ENCODE results near the gene PKM.
A peak's percentile ranks its signal among the peaks of the same experiment; 100 is the strongest.

The PKM gene

GRCh38 chr15:72223278-72223677 lies 7.7 kb downstream of the PKM start:
- H3K9me3 Mint-ChIP-seq (ENCODE audit: low read depth) = no peaks in the 10 kb centered on the region
- H3K4me1 Mint-ChIP-seq (ENCODE audit: low read depth) = peaks cover 74% of the 10 kb centered on the region
- H3K36me3 Mint-ChIP-seq = peaks cover 21% of the 10 kb centered on the region
- peak overlapping the region; percentile 55 for H3K4me3 Mint-ChIP-seq
- H3K27ac Mint-ChIP-seq = peak overlapping the region; percentile 76
- H3K27me3 Mint-ChIP-seq = no peaks in the 10 kb centered on the region

- Mint-ChIP-seq H3K36me3 (peaks cover 18% of the 10 kb centered on the region), H3K4me3 (peak overlapping the region; percentile 69), H3K27ac (peak overlapping the region; percentile 75), H3K27me3 (no peaks in the 10 kb centered on the region), H3K9me3 (ENCODE audit: low read depth) (no peaks in the 10 kb centered on the region), H3K4me1 (ENCODE audit: low read depth) (peaks cover 71% of the 10 kb centered on the region)
Measured at GRCh38 chr15:72222393-72222792, 8.6 kb downstream of the PKM start.

- Mint-ChIP-seq H3K27ac (peak overlapping the region; percentile 75), H3K27me3 (no peaks in the 10 kb centered on the region), H3K36me3 (peaks cover 15% of the 10 kb centered on the region), H3K4me1 (ENCODE audit: low read depth) (peaks cover 62% of the 10 kb centered on the region), H3K9me3 (ENCODE audit: low read depth) (no peaks in the 10 kb centered on the region), H3K4me3 (no peak overlapping the region)
Measured at GRCh38 chr15:72220687-72221086, 10.3 kb downstream of the PKM start.

- no peak overlapping the region for H3K4me3 Mint-ChIP-seq
- peak overlapping the region; percentile 28 for H3K27ac Mint-ChIP-seq
- H3K9me3 Mint-ChIP-seq (ENCODE audit: low read depth) = no peaks in the 10 kb centered on the region
- peaks cover 37% of the 10 kb centered on the region for H3K4me1 Mint-ChIP-seq (ENCODE audit: low read depth)
- peaks cover 6% of the 10 kb centered on the region for H3K36me3 Mint-ChIP-seq
- H3K27me3 Mint-ChIP-seq = no peaks in the 10 kb centered on the region
Measured at GRCh38 chr15:72217216-72217615, 13.8 kb downstream of the PKM start.

- no peak overlapping the region for H3K4me3 Mint-ChIP-seq
Measured at GRCh38 chr15:72216079-72216478, 14.9 kb downstream of the PKM start.

GRCh38 chr15:72207558-72208085 lies 23.4 kb downstream of the PKM start:
- H3K4me1 Mint-ChIP-seq (ENCODE audit: low read depth) = peaks cover 6% of the 10 kb centered on the region

More at GRCh38 chr15:72216079-72216478, 14.9 kb downstream of the PKM start:
- Mint-ChIP-seq H3K9me3 (ENCODE audit: low read depth) (no peaks in the 10 kb centered on the region), H3K4me1 (ENCODE audit: low read depth) (peaks cover 27% of the 10 kb centered on the region), H3K27ac (peak overlapping the region; percentile 28), H3K27me3 (no peaks in the 10 kb centered on the region), H3K36me3 (peaks cover 4% of the 10 kb centered on the region)

GRCh38 chr15:72206677-72207000 lies 24.4 kb downstream of the PKM start:
- H3K27me3 Mint-ChIP-seq = no peaks in the 10 kb centered on the region
- peaks cover 4% of the 10 kb centered on the region for H3K36me3 Mint-ChIP-seq
- H3K4me3 Mint-ChIP-seq = no peak overlapping the region
- H3K9me3 Mint-ChIP-seq (ENCODE audit: low read depth) = no peaks in the 10 kb centered on the region
- H3K27ac Mint-ChIP-seq = no peak overlapping the region
- H3K4me1 Mint-ChIP-seq (ENCODE audit: low read depth) = peaks cover 6% of the 10 kb centered on the region

More at GRCh38 chr15:72207558-72208085, 23.4 kb downstream of the PKM start:
- H3K9me3 Mint-ChIP-seq (ENCODE audit: low read depth) = no peaks in the 10 kb centered on the region
- no peak overlapping the region for H3K4me3 Mint-ChIP-seq
- peaks cover 4% of the 10 kb centered on the region for H3K36me3 Mint-ChIP-seq
- no peak overlapping the region for H3K27ac Mint-ChIP-seq
- no peaks in the 10 kb centered on the region for H3K27me3 Mint-ChIP-seq

GRCh38 chr15:72205896-72206676 lies 24.9 kb downstream of the PKM start:
- no peak overlapping the region for H3K27ac Mint-ChIP-seq
- no peaks in the 10 kb centered on the region for H3K27me3 Mint-ChIP-seq
- no peaks in the 10 kb centered on the region for H3K9me3 Mint-ChIP-seq (ENCODE audit: low read depth)
- H3K36me3 Mint-ChIP-seq = peaks cover 4% of the 10 kb centered on the region
- H3K4me3 Mint-ChIP-seq = no peak overlapping the region
- peaks cover 6% of the 10 kb centered on the region for H3K4me1 Mint-ChIP-seq (ENCODE audit: low read depth)

GRCh38 chr15:72205273-72205672 lies 25.7 kb downstream of the PKM start:
- Mint-ChIP-seq H3K9me3 (ENCODE audit: low read depth) (no peaks in the 10 kb centered on the region), H3K4me1 (ENCODE audit: low read depth) (peaks cover 6% of the 10 kb centered on the region), H3K27me3 (no peaks in the 10 kb centered on the region), H3K27ac (peak overlapping the region; percentile 70), H3K4me3 (no peak overlapping the region), H3K36me3 (peaks cover 4% of the 10 kb centered on the region)

GRCh38 chr15:72203507-72203837 lies 27.5 kb downstream of the PKM start:
- no peak overlapping the region for H3K27ac Mint-ChIP-seq
- H3K4me1 Mint-ChIP-seq (ENCODE audit: low read depth) = peaks cover 7% of the 10 kb centered on the region
- no peaks in the 10 kb centered on the region for H3K9me3 Mint-ChIP-seq (ENCODE audit: low read depth)
- H3K36me3 Mint-ChIP-seq = peaks cover 2% of the 10 kb centered on the region
- no peak overlapping the region for H3K4me3 Mint-ChIP-seq
- H3K27me3 Mint-ChIP-seq = no peaks in the 10 kb centered on the region

- H3K27me3 Mint-ChIP-seq = no peaks in the 10 kb centered on the region
- H3K27ac Mint-ChIP-seq = peak overlapping the region; percentile 58
- peaks cover 9% of the 10 kb centered on the region for H3K4me1 Mint-ChIP-seq (ENCODE audit: low read depth)
- no peaks in the 10 kb centered on the region for H3K9me3 Mint-ChIP-seq (ENCODE audit: low read depth)
- H3K36me3 Mint-ChIP-seq = peaks cover 2% of the 10 kb centered on the region
- no peak overlapping the region for H3K4me3 Mint-ChIP-seq
Measured at GRCh38 chr15:72202801-72203506, 28.0 kb downstream of the PKM start.

- Mint-ChIP-seq H3K9me3 (ENCODE audit: low read depth) (no peaks in the 10 kb centered on the region), H3K27me3 (no peaks in the 10 kb centered on the region), H3K36me3 (peaks cover 2% of the 10 kb centered on the region), H3K4me1 (ENCODE audit: low read depth) (peaks cover 11% of the 10 kb centered on the region), H3K27ac (no peak overlapping the region), H3K4me3 (no peak overlapping the region)
Measured at GRCh38 chr15:72202302-72202701, 28.7 kb downstream of the PKM start.

- Mint-ChIP-seq H3K9me3 (ENCODE audit: low read depth) (no peaks in the 10 kb centered on the region), H3K27ac (peak overlapping the region; percentile 10), H3K27me3 (peaks cover 1% of the 10 kb centered on the region), H3K36me3 (peaks cover 2% of the 10 kb centered on the region), H3K4me1 (ENCODE audit: low read depth) (peaks cover 11% of the 10 kb centered on the region), H3K4me3 (no peak overlapping the region)
Measured at GRCh38 chr15:72201391-72201921, 29.5 kb downstream of the PKM start.

- Mint-ChIP-seq H3K9me3 (ENCODE audit: low read depth) (no peaks in the 10 kb centered on the region), H3K27me3 (peaks cover 3% of the 10 kb centered on the region), H3K4me1 (ENCODE audit: low read depth) (peaks cover 10% of the 10 kb centered on the region), H3K27ac (no peak overlapping the region), H3K4me3 (no peak overlapping the region), H3K36me3 (peaks cover 2% of the 10 kb centered on the region)
Measured at GRCh38 chr15:72200395-72201237, 30.4 kb downstream of the PKM start.
